GM21737 (cell line): ENCODE results near the gene EPHB1.

ENCODE experiments used
- ATAC-seq: cut with Tn5 transposase; IDR thresholded peaks from one replicate; pipeline ENCODE4 v1.9.1; 2021; ENCODE audit warnings: mild to moderate bottlenecking, moderate library complexity; ENCODE audit not compliant: unreplicated experiment

The EPHB1 gene

GRCh38 chr3:134903837-134904236 lies 108.8 kb downstream of the EPHB1 start:
- peak; percentile 28 for ATAC-seq

GRCh38 chr3:134904241-134904771 lies 109.2 kb downstream of the EPHB1 start:
- ATAC-seq, result peak; percentile 92

DNA sequence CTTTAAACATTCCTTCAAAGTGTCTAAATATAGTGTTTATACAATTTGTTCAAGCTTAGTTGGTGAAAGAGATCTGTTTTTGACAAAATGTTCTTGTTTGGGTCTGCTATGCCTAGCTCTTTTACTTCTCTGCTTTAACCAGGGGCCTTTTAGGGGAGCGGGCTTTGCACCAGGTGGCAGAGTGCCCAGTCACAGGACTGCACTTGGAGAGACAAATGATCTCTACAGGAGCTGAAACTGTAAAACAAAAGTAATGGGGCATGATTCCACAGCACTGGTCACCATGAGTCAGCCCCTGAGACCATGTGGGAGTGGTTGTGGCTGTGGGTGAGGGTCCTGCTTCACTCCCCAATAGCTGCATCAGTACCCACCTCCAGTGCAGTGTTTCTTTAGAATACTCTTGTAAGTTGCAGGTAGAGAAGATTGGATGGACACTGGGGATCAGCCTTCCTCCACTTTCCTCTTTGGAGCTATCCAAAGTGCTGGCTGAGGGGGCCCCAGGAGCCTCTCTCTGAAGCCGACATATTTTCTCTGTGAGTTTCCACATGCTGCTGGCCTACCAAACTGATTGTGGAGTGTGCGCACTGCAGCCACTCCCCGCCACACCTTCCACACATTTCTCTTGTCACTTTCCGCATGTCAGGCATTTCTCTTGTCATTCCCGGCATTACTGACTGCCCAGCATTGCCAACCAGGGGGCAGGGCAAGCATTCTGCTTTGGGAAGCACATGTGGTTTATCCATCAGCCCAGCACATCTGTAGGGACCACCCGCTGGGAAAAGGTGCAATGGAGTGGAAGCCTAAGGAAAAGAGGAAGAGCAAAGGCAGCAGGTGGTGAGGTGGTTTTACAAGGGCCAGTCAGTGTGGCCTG lies 110.0 kb downstream of the EPHB1 start:
- ATAC-seq, result peak; percentile 22

- no peak for ATAC-seq
These were observed 110.5 kb downstream of the EPHB1 start for GRCh38 chr3:134905647-134905935.

GRCh38 chr3:134908271-134908670 lies 113.2 kb downstream of the EPHB1 start:
- no peak for ATAC-seq

- ATAC-seq, result no peak
These were observed 115.0 kb downstream of the EPHB1 start for GRCh38 chr3:134910026-134910425.

DNA sequence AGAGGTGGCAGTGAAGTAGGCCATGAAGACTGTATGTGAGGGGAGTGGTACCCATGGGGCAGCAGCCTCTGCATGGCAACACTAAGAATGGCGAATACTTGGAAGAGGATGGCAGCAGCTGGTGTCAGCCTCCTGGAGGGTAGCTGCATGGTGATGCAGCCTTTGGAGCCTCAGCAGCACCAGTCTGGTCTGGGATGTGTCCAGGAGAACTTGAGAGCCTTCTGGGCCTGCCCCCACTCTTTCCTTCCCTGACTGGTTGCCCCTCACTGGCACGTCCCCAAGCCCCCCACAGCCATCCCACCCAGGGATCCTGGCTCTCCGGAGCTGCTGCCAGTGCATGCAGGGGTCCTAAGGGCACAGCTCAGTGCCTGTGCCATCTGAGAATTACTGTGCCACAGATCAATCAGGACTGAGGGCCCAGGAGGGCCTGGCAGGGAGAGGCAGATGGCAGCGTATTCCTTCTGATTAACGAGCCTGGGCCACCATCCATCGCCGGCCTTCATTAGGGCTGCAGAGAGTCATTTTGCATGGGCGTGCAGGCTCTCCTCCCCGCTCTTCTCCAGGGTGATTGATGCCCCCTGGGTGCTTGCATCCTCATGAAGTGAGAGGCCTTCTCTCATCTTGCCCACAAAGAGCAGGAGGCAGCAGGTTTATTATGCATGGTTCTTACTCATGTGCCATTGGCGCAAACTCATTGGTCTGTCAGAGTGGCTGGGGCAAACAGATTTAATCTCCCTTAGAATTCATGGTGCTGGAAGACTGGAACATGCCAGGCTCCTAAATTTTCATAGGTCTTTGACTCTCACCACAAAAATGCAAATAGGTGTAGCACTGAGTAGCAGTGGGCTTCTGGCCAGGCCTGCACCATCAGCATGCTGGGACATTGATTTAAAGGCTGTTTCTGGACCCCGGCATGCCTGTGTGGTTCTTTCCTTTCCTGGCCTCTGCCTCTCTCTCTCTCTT lies 116.8 kb downstream of the EPHB1 start:
- ATAC-seq, result no peak

DNA sequence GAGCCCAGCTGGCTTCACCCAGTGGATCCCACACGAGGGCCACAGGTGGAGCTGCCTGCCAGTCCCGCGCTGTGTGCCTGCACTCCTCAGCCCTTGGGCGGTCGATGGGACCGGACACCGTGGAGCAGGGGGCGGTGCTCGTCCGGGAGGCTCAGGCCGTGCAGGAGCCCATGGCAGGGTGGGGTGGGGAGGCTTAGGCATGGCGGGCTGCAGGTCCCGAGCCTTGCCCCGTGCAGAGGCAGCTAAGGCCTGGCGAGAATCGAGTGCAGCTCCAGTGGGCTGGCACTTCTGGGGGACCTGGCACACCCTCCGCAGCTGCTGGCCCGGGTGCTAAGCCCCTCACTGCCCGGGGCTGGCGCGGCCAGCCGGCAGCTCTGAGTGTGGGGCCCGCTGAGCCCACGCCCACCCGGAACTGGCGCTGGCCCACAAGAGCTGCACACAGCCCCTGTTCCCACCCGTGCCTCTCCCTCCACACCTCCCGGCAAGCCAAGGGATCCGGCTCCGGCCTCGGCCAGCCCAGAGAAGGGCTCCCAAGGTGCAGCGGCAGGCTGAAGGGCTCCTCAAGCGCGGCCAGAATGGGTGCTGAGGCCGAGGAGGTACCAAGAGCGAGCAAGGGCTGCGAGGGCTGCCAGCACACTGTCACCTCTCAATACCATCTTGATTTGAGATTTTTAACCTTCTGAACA lies 121.4 kb downstream of the EPHB1 start:
- no peak for ATAC-seq

DNA sequence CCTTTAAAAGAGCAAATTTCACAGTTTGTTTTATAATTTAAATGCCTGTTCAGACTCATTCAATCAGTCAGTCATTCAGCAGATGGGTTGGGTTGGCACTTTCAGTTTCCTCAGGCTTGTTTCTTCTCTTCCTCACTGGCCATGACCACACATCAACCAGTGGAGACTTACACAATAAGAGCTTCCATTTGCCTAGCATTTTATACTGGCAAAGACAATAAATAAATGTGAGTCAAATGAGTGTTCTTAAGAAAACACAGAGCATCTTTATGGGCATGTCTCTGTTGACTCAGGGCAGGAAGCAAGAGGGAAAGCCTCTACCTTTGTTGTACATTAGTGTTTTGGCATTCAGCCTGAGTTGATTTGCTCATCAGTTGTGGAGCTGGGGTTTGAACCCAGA lies 122.6 kb downstream of the EPHB1 start:
- ATAC-seq, result no peak

GRCh38 chr3:134918441-134918840 lies 123.4 kb downstream of the EPHB1 start:
- peak; percentile 91 for ATAC-seq

DNA sequence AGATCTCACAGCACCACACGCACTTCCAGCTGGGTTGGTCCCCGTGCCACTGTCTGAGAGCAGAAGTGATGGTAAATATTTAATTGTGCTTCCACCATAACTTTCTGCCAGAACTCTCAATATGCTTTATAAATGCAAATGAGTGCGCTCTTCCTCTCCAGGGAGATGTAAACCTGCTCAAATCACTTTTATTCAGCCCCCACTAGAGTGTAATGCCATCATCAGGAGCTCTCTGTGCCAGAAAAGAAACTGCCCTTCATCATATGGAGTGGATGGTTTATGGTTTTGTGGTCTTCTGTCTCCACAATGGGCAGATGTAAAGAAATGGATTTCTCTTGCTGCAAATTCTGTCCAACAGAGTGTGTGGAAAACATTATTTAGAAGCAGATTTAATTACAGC lies 127.0 kb downstream of the EPHB1 start:
- ATAC-seq, result no peak

DNA sequence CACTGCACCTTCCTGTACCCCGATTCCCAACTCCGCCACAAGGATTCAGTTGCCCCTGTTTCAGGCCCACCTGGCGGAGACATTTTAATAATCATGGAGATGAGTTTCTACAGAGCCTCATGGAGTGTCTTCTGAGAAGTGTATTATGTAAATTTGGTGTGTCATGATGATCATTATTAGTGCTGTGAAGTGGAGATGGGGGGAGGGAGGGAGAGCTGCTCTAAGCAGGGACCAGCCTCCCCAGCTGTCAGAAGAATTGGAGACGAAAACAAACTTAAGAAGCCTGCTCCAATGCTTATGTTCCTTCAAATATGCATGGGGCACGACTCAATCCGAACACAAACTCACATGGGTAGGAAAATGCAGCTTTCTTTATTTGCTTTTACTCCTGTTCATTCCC lies 127.8 kb downstream of the EPHB1 start:
- ATAC-seq, result no peak

GRCh38 chr3:134923286-134923685 lies 128.2 kb downstream of the EPHB1 start:
- no peak for ATAC-seq

DNA sequence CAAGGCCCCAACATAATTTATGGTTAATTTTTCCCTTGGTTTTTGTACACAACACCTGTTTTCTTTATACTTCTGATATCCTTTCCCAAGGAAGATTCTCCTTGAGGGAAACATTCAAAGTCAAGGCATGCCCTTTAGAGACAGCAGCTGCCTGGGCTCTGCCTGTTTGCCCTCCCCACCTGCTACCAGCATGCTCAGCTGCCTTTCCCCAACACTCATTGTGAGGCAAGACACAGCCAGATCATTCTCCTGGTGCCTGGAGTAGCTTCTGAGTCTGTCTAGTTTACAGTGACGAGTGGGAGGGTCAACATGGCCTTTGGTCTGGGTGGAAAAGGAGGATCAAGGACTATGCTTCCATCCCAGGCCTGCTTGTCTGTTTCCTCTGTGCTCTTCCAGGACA lies 132.5 kb downstream of the EPHB1 start:
- no peak for ATAC-seq

DNA sequence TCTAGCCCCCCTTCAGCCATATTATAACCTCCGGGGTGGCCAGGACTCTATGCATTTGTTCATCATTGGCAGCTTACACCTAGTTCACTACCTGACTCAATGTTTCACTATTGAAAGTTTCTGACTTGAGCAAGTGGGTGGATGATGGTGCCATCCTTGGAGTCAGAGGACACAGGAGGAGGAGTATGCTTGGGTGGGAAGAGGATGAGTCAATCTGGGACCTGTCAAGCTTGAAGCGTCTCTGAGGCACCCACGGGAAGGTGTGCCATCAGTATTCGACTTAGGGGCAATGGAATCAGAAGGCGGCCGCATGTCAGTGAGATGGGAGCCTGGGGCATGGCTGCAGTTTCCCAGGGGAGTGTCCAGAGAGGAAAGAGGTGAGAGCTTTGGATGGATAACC lies 133.3 kb downstream of the EPHB1 start:
- no peak for ATAC-seq

- no peak for ATAC-seq
These were observed 133.8 kb downstream of the EPHB1 start for GRCh38 chr3:134928819-134929218.

- ATAC-seq, result no peak
These were observed 134.9 kb downstream of the EPHB1 start for GRCh38 chr3:134929976-134930375.

DNA sequence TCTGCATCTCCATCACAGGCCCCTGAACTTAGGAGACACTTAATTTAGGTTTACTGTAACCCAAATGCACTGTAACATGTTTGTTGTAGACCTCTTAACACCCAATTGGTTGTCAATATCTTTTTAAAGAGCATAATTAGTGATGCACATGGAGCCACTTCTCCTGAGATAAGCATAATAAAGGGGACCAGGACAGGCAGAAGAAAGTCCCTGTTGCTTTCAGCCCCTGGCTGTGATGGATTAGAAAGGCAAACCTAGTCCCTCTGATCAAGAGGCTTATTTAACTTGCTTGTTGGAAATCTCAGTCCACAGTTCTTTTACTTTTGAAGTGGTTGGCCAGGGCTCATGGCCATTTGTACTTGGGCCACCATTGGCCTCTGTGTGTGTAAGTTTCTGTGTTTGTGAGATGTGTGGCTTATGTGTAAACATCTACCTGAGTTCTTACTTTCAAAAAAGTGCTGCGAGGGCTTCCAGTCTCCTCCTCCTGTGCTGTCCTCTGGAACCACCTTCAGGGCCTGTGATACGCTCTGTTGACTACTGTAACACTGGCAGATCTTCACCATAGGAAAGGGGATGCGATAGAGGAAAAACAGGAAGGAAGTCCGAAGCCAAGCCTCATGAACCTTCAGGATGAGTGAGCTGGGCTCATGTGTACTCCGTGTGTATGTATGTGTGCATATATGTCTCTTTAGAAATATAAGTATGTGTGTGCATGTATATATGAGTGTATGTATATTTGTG lies 136.2 kb downstream of the EPHB1 start:
- no peak for ATAC-seq

DNA sequence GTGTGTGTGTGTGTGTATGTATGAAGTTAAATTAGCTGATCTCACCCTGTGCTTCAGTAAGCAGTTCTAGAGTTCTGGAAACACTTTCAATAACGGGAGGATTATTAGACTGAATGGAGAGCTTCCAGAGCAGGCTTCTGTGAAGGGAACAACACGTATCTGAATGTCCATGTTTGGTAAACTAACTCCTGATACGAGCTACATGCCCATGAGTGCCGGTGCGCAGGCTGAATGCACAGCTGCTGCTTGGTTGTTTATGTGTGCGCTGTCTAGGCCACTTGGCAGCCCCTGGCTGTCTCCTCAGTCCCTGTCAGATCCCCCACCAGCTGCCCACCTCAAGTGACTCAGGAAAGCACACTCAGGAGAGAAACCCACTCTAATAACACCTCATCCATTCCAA lies 137.0 kb downstream of the EPHB1 start:
- no peak for ATAC-seq

DNA sequence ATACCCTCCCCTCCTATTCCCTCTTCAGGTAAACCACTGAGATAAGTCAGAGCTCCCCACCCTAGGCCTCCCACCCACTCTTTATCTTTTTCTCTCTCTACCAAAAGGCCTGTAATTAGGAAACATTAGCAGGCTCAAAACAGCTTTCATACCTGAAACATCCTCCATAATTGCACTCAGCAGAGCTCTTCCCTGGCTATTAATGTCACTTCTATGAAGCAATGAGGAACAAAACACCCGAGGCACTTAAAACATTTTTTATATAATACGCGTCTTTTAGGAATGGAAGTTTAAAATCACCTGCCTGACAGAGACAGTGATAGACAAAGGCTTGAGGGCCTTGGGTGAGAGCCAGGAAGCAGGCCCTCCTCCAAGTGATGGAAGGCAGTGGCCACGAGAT lies 138.9 kb downstream of the EPHB1 start:
- no peak for ATAC-seq
